Measurements from ENCODE around the gene VPS52.
A peak's percentile ranks its signal among the peaks of the same experiment; 100 is the strongest.

- TF ChIP-seq CTCF (IDR thresholded peaks at IDR 0.05) (peak in 5 of 6 experiments; percentile 37 to 70 (median 55)), POLR2A (IDR thresholded peaks at IDR 0.05) (peak in 3 of 4 donors; percentile 58 to 91 (median 68))
These were observed 5.4 kb upstream of the VPS52 start, which contains the start of gene B3GALT4 for GRCh38 chr6:33276864-33277662.
